ENCODE measurements around the gene OBSL1. TPM values are rescaled to one million over a fixed set of nuclear protein-coding genes. Genes with fewer than 3 reads are reported as not detected.

The OBSL1 gene
- total RNA-seq, 4 donors from 2014 or later = 53.2 to 146 (median 113) TPM

GRCh38 chr2:219501849-219502248 lies 69.5 kb downstream of the OBSL1 start:
- no peak overlapping the region for H3K27ac ChIP-seq
- H3K4me3 ChIP-seq = no peak overlapping the region
- H3K4me1 ChIP-seq = peaks cover 0 to 4% of the 10 kb centered on the region in 2 donors
- H3K9me3 ChIP-seq = no peaks in the 10 kb centered on the region
- no peaks in the 10 kb centered on the region for H3K27me3 ChIP-seq
- DNase-seq = peak in 1 of 2 donors; percentile 18
- H3K36me3 ChIP-seq = no peaks in the 10 kb centered on the region
- TF ChIP-seq POLR2A (IDR thresholded peaks at IDR 0.05) = no peak
- TF ChIP-seq, protein P1, sequence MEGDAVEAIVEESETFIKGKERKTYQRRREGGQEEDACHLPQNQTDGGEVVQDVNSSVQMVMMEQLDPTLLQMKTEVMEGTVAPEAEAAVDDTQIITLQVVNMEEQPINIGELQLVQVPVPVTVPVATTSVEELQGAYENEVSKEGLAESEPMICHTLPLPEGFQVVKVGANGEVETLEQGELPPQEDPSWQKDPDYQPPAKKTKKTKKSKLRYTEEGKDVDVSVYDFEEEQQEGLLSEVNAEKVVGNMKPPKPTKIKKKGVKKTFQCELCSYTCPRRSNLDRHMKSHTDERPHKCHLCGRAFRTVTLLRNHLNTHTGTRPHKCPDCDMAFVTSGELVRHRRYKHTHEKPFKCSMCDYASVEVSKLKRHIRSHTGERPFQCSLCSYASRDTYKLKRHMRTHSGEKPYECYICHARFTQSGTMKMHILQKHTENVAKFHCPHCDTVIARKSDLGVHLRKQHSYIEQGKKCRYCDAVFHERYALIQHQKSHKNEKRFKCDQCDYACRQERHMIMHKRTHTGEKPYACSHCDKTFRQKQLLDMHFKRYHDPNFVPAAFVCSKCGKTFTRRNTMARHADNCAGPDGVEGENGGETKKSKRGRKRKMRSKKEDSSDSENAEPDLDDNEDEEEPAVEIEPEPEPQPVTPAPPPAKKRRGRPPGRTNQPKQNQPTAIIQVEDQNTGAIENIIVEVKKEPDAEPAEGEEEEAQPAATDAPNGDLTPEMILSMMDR (IDR thresholded peaks at IDR 0.05) = no peak
- intact Hi-C loops (cut with DNase I; ENCODE audit: low total_unique reads) = no loop called here

Small RNAs within 50 kb of the gene (microRNA-seq; reads per million reads assigned to microRNA genes)
- not detected for gene MIR3132 (ENCODE audit: borderline microRNAs expressed, borderline replicate concordance)

Small RNAs within 50 kb of the gene (small RNA-seq; reads per million reads assigned to genes)
- gene MIR3132 = not detected
- not detected for gene RN7SKP213

Other genes starting within 250 kb of the OBSL1 start
- gene RESP18, start 238.8 kb downstream of the OBSL1 start, total RNA-seq = not detected
- 10 to 100 TPM; 35.9 to 93.7 (median 47.5) TPM for gene DNPEP, start 183.6 kb downstream of the OBSL1 start, total RNA-seq
- gene DES, start 153.2 kb downstream of the OBSL1 start, total RNA-seq = 1,000 to 10,000 TPM in 2 of 4 donors, 100 to 1,000 TPM in 2; 578 to 3,551 (median 1,628) TPM
- gene SPEG, start 136.7 kb downstream of the OBSL1 start, total RNA-seq = 100 to 1,000 TPM in 1 of 4 donors, 10 to 100 TPM in 3; 22.9 to 318 (median 36.1) TPM
- 10 to 100 TPM; 14.1 to 39.5 (median 27.6) TPM for gene GMPPA, start 72.6 kb downstream of the OBSL1 start, total RNA-seq
- under 1 TPM in 2 of 4 donors, not detected in 2; 0.21 to 0.30 TPM for gene ASIC4, start 57.1 kb downstream of the OBSL1 start, total RNA-seq
- gene CHPF, start 27.7 kb downstream of the OBSL1 start, total RNA-seq = 100 to 1,000 TPM in 1 of 4 donors, 10 to 100 TPM in 3; 16.5 to 194 (median 42.5) TPM
- gene TMEM198, start 27.5 kb downstream of the OBSL1 start, total RNA-seq = 1 to 10 TPM in 2 of 4 donors, under 1 TPM in 1, not detected in 1; 0.77 to 5.3 (median 5.1) TPM
- gene INHA, start 771 bp upstream of the OBSL1 start, total RNA-seq = 1 to 10 TPM in 1 of 4 donors, not detected in 3; 2.4 TPM
- 10 to 100 TPM in 2 of 4 donors, 1 to 10 TPM in 1, under 1 TPM in 1; 0.51 to 28.0 (median 13.1) TPM for gene STK11IP, start 26.3 kb upstream of the OBSL1 start, total RNA-seq
- 10 to 100 TPM in 1 of 4 donors, 1 to 10 TPM in 3; 2.3 to 29.4 (median 3.5) TPM for gene SLC4A3, start 56.1 kb upstream of the OBSL1 start, total RNA-seq